OCI-LY3 (cell line): ENCODE results near the gene CD46.

ENCODE experiments used
- H2AFZ ChIP-seq: fragments of 200-600, 300-600 bp; shearing (Covaris generic); 2 replicates; pipeline ENCODE4 v1.6.0; 2014; ENCODE audit warnings: antibody characterized with exemption, low read depth, low read length
- H3K27ac ChIP-seq: fragments of 200-600, 300-600 bp; sonication (generic); 2 replicates; pipeline ENCODE4 v1.5.1; 2014; ENCODE audit warnings: mild to moderate bottlenecking, low read length, moderate library complexity, mixed read lengths
- H3K27me3 ChIP-seq: fragments of 200-600, 300-600 bp; sonication (generic); 2 replicates; pipeline ENCODE4 v1.6.1; 2014; ENCODE audit warnings: low read depth, low read length, mixed read lengths
- H3K36me3 ChIP-seq: fragments of 200-600, 300-600 bp; sonication (generic); replicated peaks from 2 replicates; pipeline ENCODE3; 2014; ENCODE audit warnings: low read depth, low read length, mixed read lengths
- H3K4me1 ChIP-seq: fragments of 300-600, 200-600 bp; sonication (generic); 2 replicates; pipeline ENCODE4 v1.6.1; 2014; ENCODE audit warnings: low read length, mixed read lengths
- H3K4me2 ChIP-seq: fragments of 200-600, 300-600 bp; sonication (generic); 2 replicates; pipeline ENCODE4 v1.6.1; 2014; ENCODE audit warnings: low read length, mixed read lengths
- H3K4me3 ChIP-seq: fragments of 300-600, 200-600 bp; sonication (generic); 2 replicates; pipeline ENCODE4 v1.5.1; 2014; ENCODE audit warnings: antibody characterized with exemption, mild to moderate bottlenecking, low read length, moderate library complexity
- H3K79me2 ChIP-seq: fragments of 300-600, 200-600 bp; shearing (Covaris generic); 2 replicates; pipeline ENCODE4 v1.6.1; 2014; ENCODE audit warnings: mild to moderate bottlenecking, low read length, mixed read lengths
- H3K9ac ChIP-seq: fragments of 300-600, 200-600 bp; shearing (Covaris generic); 2 replicates; pipeline ENCODE4 v1.6.0; 2014; ENCODE audit warnings: mild to moderate bottlenecking, low read length, moderate library complexity
- H3K9me3 ChIP-seq: fragments of 200-600, 300-600 bp; shearing (Covaris generic); 2 replicates; pipeline ENCODE4 v1.6.1; 2014; ENCODE audit warnings: low read length, mixed read lengths; ENCODE audit not compliant: insufficient read depth
- H4K20me1 ChIP-seq: fragments of 200-600, 300-600 bp; sonication (generic); 2 replicates; pipeline ENCODE4 v1.6.1; 2016; ENCODE audit warnings: low read length, mixed read lengths; ENCODE audit not compliant: insufficient read depth
- EZH2phosphoT487 ChIP-seq: fragments of 200-600 bp; shearing (Covaris generic); IDR thresholded peaks from 2 replicates; pipeline ENCODE4 v1.6.1; 2018; ENCODE audit warnings: antibody characterized with exemption, mixed run types, low read depth
- TF ChIP-seq, protein P1 (sequence below): fragments of 200-600, 300-600 bp; sonication (generic); IDR thresholded peaks from 2 replicates; pipeline ENCODE4 v1.5.1; 2014; ENCODE audit warnings: antibody characterized with exemption, low read length, low read depth

CD46 gene

DNA sequence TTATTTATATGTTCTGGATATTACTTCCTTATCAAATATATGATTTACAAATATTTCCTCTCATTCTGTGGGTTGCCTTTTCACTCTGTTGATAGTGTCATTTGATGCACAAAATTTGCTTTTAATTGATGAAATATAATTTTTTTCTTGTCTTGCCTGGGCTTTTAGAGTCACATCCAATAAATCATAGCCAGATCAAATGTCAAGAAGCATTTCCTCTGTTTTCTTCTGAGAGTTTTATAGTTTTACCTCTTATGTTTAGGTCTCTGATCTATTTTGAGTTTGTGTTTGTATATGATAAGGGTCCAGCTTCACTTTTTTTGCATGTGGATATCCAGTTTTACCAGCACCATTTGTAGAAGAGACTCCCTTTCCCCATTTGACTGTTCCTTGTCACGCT lies 29.5 kb downstream of the CD46 start:
- H3K9ac ChIP-seq = no peak overlapping the region
- H3K4me1 ChIP-seq = no peaks in the 10 kb centered on the region
- peaks cover 6% of the 10 kb centered on the region; the same call in 1 of the 2 replicates for H4K20me1 ChIP-seq
- H3K4me3 ChIP-seq = no peak overlapping the region
- H3K36me3 ChIP-seq = peaks cover 41% of the 10 kb centered on the region
- H2AFZ ChIP-seq = no peak overlapping the region
- H3K27ac ChIP-seq = no peak overlapping the region
- peaks cover 20% of the 10 kb centered on the region; the same call in 1 of the 2 replicates for H3K79me2 ChIP-seq
- no peak for TF ChIP-seq EZH2phosphoT487
- TF ChIP-seq, protein P1, sequence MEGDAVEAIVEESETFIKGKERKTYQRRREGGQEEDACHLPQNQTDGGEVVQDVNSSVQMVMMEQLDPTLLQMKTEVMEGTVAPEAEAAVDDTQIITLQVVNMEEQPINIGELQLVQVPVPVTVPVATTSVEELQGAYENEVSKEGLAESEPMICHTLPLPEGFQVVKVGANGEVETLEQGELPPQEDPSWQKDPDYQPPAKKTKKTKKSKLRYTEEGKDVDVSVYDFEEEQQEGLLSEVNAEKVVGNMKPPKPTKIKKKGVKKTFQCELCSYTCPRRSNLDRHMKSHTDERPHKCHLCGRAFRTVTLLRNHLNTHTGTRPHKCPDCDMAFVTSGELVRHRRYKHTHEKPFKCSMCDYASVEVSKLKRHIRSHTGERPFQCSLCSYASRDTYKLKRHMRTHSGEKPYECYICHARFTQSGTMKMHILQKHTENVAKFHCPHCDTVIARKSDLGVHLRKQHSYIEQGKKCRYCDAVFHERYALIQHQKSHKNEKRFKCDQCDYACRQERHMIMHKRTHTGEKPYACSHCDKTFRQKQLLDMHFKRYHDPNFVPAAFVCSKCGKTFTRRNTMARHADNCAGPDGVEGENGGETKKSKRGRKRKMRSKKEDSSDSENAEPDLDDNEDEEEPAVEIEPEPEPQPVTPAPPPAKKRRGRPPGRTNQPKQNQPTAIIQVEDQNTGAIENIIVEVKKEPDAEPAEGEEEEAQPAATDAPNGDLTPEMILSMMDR = no peak
- no peaks in the 10 kb centered on the region for H3K9me3 ChIP-seq
- no peaks in the 10 kb centered on the region for H3K27me3 ChIP-seq
- H3K4me2 ChIP-seq = no peak overlapping the region

DNA sequence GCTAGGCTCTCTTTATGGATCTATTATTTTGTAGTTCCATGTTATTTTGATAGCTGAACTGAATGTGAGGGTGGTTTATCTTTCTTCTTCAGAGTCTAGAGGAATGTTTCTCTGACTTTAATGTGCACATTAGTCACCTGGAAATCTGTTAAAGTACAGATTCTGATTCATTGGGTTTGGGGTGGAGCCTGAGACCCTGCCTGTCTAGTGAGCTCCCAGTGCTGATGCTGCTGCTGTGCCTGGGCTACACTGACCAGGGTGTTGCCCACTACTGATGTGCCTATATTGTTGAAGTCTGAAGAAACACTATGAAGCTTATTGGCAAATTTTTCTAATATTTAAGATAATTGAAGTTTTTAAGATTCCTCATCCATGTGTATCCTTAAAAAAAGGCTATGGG lies 35.9 kb downstream of the CD46 start:
- Histone ChIP-seq H3K79me2 (no peaks in the 10 kb centered on the region), H2AFZ (no peak overlapping the region), H3K4me1 (peaks cover 2% of the 10 kb centered on the region; the same call in 1 of the 2 replicates), H3K4me2 (no peak overlapping the region), H3K9me3 (no peaks in the 10 kb centered on the region), H3K9ac (no peak overlapping the region), H3K36me3 (peaks cover 21% of the 10 kb centered on the region), H3K27me3 (no peaks in the 10 kb centered on the region), H3K4me3 (no peak overlapping the region), H3K27ac (no peak overlapping the region), H4K20me1 (no peaks in the 10 kb centered on the region)
- TF ChIP-seq EZH2phosphoT487 = no peak
- TF ChIP-seq, protein P1 = no peak

DNA sequence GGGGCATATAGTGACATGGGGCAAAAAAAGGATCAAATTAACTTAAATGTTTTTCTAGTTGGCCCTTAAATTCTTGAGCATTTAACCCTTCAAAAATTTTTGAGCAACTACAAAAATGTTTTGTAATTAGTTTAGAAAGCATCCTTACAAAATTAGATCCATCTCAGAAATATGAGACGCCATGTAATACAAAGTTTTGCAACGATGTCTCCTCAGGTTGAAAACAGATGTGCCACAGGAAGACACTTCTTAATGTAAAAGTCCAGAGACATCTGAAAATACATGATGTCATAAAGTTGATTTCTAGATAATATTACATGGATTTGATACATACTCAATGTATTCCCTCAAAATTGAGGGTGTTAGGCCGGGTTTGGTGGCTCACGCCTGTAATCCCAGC lies 37.5 kb downstream of the CD46 start:
- H3K36me3 ChIP-seq = peaks cover 15% of the 10 kb centered on the region
- no peak overlapping the region for H2AFZ ChIP-seq
- no peak overlapping the region for H3K9ac ChIP-seq
- TF ChIP-seq EZH2phosphoT487 = no peak
- TF ChIP-seq, protein P1 = no peak
- no peaks in the 10 kb centered on the region for H3K79me2 ChIP-seq
- H3K4me2 ChIP-seq = no peak overlapping the region
- H3K9me3 ChIP-seq = no peaks in the 10 kb centered on the region
- no peak overlapping the region for H3K4me3 ChIP-seq
- no peaks in the 10 kb centered on the region for H4K20me1 ChIP-seq
- H3K4me1 ChIP-seq = peaks cover 2% of the 10 kb centered on the region; the same call in 1 of the 2 replicates
- H3K27ac ChIP-seq = no peak overlapping the region
- H3K27me3 ChIP-seq = no peaks in the 10 kb centered on the region

DNA sequence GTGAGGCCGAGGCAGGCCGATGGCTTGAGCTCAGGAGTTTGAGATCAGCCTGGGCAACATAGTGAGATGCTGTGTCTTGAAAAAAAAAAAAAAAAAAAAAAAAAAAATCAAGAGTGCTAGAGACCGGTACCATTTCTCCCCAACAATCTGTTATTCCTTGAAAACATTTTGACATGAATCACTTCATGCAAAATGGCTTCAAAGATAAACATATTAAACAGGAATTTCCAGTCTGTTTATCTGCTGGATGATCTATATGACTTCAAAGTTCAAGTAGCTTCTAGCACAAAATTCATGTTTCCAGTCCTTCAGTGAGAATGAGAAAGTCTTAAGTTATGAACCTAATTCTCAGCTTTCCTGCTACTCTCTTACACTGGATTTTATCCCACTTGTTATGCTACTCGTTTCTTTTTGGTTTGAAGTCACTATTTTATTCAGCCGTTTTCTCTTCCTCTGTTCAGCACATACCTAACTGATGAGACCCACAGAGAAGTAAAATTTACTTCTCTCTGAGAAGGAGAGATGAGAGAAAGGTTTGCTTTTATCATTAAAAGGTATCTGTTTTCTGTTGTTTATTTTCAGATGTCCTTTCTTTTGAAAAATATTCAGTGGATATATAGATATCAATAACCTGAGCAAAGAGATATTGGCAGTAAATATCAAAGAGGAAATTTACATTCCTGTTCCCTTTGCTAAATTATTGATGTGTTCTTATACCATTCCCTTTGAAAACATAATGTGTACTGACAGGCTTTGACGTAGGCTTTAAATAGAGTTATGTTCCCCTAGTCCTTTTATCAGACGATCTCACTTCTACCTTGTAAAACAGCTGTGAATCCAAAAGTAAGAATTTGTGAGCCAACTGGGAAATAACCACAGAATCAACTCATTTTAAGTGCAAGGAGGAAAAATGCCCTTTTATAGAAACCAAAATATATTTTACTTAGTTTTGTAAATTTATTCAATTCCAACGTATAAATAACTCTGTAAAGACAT lies 38.2 kb downstream of the CD46 start:
- no peak overlapping the region for H3K27ac ChIP-seq
- peaks cover 8% of the 10 kb centered on the region for H3K36me3 ChIP-seq
- H3K9ac ChIP-seq = no peak overlapping the region
- H3K27me3 ChIP-seq = no peaks in the 10 kb centered on the region
- H4K20me1 ChIP-seq = no peaks in the 10 kb centered on the region
- H3K9me3 ChIP-seq = no peaks in the 10 kb centered on the region
- no peaks in the 10 kb centered on the region for H3K79me2 ChIP-seq
- no peak overlapping the region for H2AFZ ChIP-seq
- no peak for TF ChIP-seq EZH2phosphoT487
- TF ChIP-seq, protein P1 = no peak
- no peak overlapping the region for H3K4me2 ChIP-seq
- no peak overlapping the region for H3K4me3 ChIP-seq
- peaks cover 2% of the 10 kb centered on the region; the same call in 1 of the 2 replicates for H3K4me1 ChIP-seq
